NCI-H748 (cell line): ENCODE data around the gene NPTN.
A peak's percentile ranks its signal among the peaks of the same experiment; 100 is the strongest.
"Not testable (repeated sequence)": the region's sequence is repeated elsewhere in the genome, so short reads cannot be mapped to it uniquely, and the experiment has no call there.

ENCODE experiments used
- DNase-seq: peaks from one replicate; lab custom pipeline; 2025; ENCODE audit not compliant: unreplicated experiment; lab: John Stamatoyannopoulos, UW

NPTN gene

GRCh38 chr15:73601451-73602445, 31.4 kb downstream of the NPTN start:
- DNase-seq, result no peak

DNA sequence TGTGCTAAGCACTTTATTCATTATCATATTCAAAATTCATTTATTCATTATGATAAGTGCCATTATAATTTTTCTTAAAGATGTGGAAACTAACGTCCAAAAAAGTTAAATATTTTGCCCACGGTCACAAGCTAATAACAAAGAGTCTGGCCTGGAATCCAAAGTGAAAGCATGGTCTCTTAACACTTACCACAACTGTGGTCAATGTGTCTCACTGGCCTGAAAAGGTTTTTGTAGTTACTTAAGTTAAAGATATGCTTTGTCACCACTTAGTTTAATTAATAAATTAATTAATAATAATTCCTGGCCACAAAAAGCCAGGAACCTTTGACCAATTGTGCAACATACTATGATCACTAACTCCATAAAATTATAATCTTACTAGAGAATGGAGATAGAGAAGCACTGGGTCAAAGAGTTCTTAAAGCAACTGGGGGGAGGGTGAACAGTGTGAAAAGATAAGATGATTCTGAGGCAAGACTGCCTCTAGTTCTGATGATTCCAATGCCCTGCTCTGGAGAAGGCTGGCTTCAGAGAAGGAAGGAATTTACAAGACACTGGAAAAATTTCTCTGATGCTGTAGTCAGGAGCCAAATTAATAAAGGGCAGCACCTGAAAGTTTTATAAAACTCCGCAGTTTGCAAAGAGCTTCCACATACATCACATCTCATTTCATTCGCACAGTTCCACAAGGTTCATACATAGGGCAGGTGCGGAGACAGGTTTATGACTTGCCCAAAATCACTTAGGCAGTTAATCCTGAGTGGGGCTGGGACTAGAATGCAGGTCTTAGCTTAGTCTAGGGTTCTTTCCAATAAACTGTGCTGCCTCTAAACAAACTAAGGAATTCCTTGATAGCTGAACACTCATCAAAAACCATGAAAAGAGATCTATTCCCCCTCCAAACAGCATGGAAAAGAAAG, 32.5 kb downstream of the NPTN start:
- no peak for DNase-seq

GRCh38 chr15:73599934-73600333, 33.3 kb downstream of the NPTN start:
- DNase-seq, result no peak

DNA sequence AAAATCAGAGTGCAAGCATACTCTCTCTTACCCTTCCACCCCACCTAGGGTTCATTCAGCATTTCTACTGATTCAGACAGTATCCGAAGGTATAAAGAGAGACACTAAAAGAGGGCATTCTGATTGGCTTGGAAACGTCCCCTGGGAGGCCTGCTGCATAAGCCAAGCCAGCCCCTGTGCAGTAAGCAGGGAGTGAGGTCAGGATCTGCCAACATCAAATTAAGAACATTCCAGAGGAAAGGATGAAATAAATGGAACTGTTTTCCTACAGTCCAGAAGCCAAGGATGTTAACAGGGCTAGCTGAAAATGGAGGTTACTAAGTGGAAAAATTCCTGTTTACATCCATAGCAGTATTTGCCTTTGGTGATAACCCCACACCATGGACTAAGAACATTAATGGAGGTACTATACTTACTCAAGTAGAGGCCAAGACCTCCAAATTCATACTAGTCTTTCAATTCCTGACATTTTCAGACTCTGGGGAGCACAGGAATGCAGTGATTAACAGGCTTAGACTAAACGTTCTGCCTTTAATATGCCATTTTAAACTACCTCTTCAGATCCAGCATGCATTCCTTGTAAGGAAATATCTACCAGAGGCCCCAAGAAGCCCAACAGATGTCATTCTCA, 34.5 kb downstream of the NPTN start:
- DNase-seq, result no peak

- DNase-seq, result no peak
Measured at GRCh38 chr15:73597036-73597638, 36.1 kb downstream of the NPTN start.

DNA sequence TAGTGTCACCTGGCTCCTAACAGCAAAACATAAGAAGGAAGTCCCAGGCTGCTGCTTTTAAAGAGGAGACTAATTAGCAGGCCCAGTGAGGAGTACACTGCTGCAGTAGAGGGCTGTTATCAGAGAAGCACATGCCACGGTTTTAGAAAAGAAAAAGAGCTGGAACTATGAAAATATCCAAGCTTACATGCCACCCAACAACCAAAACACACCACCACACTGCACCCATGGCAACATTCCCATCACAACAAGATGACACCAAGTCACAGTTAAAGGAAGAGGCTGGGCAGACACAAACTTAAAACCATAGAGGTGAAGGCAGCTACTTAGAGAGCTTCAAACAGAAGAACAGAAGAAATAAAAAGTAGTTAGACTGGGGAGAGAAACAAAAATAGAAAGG, 37.0 kb downstream of the NPTN start:
- no peak for DNase-seq

GRCh38 chr15:73594109-73594508, 39.1 kb downstream of the NPTN start:
- DNase-seq, result no peak

DNA sequence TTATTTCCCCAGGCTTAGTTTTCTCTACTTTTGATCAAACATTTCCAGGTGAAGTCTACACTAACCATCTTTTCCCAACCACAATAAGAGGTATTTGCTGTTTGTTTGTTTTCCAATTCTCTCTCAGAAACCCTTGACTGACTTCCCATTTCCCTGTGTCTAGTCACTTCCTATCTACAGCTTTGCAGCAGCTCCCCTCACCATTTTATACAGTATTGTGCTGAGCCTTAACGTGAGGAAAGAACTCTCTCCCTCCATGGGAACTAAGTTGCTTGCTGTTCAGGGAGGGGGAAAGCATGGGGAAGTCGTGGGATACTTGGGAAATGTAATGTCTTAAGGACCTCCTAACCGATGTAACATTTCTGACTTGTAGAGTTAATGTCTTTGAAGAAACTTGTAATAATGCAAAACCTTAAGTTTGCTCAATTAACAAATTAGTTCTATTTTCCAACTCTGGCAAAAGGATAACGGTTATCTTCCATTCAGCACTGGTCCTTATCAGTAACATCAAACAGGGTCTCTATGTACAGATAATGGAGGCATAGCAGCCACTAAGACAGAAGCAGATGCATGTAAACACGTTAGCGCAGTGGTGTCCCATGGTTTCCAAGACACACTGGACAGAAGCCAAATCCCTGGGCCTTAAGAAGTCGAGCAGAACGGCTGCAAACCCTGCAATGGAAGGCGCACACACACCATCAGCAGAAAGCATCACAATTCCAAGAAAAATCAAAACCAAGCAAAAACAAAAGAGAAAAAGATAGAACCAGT, 39.7 kb downstream of the NPTN start:
- DNase-seq, result peak; percentile 43

DNA sequence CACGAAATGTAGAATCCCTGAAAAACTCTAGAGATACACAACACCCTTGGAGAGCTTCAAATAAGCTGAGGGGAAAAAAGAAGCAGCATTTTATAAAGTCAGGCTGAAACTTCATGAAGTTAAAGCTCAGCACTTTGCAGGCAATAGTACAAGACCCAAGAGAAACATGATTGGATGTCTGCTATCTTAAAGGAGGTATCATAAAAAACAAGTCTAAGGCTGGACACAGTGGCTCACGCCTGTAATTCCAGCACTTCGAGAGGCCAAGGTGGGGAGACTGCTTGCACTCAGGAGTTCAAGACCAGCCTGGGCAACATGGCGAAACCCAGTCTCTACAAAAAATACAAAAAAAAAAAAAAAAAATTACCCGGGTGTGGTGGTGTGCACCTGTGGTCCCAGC, 42.9 kb downstream of the NPTN start:
- no peak for DNase-seq

- no peak for DNase-seq
Measured at GRCh38 chr15:73589766-73590165, 43.4 kb downstream of the NPTN start.

- DNase-seq, result no peak
Measured at GRCh38 chr15:73585871-73586654, 47.1 kb downstream of the NPTN start.

GRCh38 chr15:73584699-73585420, 48.3 kb downstream of the NPTN start:
- DNase-seq, result no peak

DNA sequence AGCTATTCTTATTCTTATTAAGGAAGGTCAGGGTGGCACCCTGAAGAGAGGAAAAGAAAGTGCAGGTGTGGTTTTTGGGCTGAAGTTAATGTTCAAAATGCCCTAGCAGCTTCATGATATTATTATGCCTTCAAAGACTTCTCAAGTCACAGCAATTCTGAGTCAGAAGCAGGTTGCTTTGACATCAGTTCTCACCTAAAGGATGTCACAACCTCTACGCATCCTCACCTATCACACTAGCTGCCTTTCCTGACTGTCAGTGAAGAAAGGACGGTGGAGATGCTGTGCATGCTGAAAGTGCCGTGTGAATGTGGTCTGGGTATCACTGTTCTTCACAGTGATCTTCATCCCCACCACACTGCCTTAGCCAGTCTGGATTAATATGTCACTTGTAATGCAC, 49.6 kb downstream of the NPTN start:
- DNase-seq, result no peak

DNA sequence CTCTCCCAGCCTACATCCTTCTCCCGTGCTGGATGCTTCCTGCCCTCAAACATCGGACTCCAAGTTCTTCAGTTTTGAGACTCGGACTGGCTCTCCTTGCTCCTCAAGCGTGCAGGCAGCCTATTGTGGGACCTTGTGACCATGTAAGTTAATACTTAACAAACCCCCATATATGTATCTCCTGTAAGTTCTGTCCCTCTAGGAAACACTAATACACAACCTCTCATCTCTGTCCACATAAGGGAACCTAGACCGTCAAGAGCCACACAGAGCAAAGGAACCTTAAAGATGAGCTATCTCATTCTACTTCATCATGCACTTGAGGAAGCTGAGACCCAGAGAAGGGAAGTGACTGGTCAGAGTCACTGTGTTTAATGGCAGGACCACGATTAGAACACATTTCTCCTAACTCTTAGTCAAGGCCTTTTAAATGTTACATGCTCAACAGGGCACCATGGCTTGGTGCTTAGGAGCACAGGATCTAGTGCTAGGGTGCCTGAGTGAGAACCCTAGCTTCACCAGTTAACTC, 50.3 kb downstream of the NPTN start:
- no peak for DNase-seq

GRCh38 chr15:73578026-73578425, 55.2 kb downstream of the NPTN start:
- DNase-seq, result no peak

DNA sequence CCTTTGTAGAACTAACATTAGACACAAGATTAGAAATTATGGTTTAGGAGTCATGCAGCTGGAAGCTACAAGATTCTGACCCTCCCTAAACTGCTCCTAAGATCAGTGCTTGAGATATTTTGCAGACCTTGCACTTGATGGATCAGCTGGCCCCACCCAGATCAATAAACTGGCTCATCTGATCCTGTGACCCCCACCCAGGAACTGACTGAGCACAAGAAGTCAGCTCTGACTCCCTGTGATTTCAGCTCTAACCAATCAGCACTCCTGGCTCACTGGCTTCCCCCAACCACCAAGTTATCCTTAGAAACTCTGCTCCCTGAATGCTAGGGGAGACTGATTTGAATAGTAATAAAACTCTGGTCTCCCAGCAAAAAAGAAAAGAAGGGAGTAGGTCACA, 55.6 kb downstream of the NPTN start:
- not testable (repeated sequence) for DNase-seq

- no peak for DNase-seq
Measured at GRCh38 chr15:73575636-73576247, 57.4 kb downstream of the NPTN start.

DNA sequence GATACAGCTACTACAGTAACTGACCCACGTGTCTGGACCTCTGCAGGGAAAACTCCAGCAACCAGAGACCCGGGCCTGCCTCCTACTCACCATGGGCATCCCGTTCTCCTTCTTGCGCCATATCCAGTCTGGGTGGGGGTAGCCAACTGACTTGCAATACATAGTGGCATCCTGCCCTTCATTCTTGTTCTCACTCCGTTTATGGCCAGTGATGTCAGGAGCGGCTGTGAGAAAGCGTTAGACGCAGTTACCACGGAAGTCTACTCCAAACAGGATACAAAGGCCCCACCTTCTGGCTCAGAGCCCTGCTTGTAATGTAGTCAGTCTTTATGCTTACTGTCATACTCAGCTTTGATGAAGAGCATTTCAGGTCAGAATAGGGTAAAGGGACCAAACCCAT, 59.6 kb downstream of the NPTN start:
- DNase-seq, result peak; percentile 5
